Measurements from ENCODE around the gene SLC25A29.

The SLC25A29 gene

GRCh38 chr14:100285021-100285912 is 21.0 kb downstream of the SLC25A29 start (continued):
- TF ChIP-seq ZNF623 (tag by site-specific recombination; IDR thresholded peaks at IDR 0.05) (no peak), SALL2 (tag by site-specific recombination; IDR thresholded peaks at IDR 0.05; ENCODE audit: borderline replicate concordance) (no peak), IKZF3 (tag by site-specific recombination; IDR thresholded peaks at IDR 0.05) (0 out of 2 replicates have a peak, but pooled peaks have one; percentile 14), ZSCAN16 (tag by site-specific recombination; IDR thresholded peaks at IDR 0.05) (0 out of 2 replicates have a peak, but pooled peaks have one; percentile 64), ZNF324 (tag by site-specific recombination; IDR thresholded peaks at IDR 0.05) (peak; percentile 83; the same call in 1 of the 2 replicates), AEBP2 (tag by site-specific recombination; IDR thresholded peaks at IDR 0.05; ENCODE audit: borderline replicate concordance) (no peak), ZNF10 (tag by site-specific recombination; IDR thresholded peaks at IDR 0.05) (no peak), ZNF16 (tag by site-specific recombination; IDR thresholded peaks at IDR 0.05; ENCODE audit: low read depth) (no peak), ZNF629 (tag by site-specific recombination; IDR thresholded peaks at IDR 0.05) (peak; percentile 21; the same call in 1 of the 2 replicates), ZNF133 (tag by site-specific recombination; IDR thresholded peaks at IDR 0.05) (no peak), ZIC2 (tag by site-specific recombination; IDR thresholded peaks at IDR 0.05) (peak; percentile 64), ZNF645 (tag by site-specific recombination; IDR thresholded peaks at IDR 0.05) (no peak), KLF16 (tag by site-specific recombination; IDR thresholded peaks at IDR 0.05) (peak; percentile 86), ZNF148 (tag by site-specific recombination; IDR thresholded peaks at IDR 0.05; ENCODE audit: borderline replicate concordance) (no peak), ZSCAN23 (tag by site-specific recombination; IDR thresholded peaks at IDR 0.05) (peak; percentile 74; the same call in 1 of the 2 replicates), ZNF843 (tag by site-specific recombination; IDR thresholded peaks at IDR 0.05) (0 out of 2 replicates have a peak, but pooled peaks have one; percentile 14), YY2 (tag by site-specific recombination; IDR thresholded peaks at IDR 0.05) (no peak), SCRT1 (tag by site-specific recombination; IDR thresholded peaks at IDR 0.05; ENCODE audit: borderline replicate concordance) (no peak), ZNF292 (tag by site-specific recombination; IDR thresholded peaks at IDR 0.05; ENCODE audit: borderline replicate concordance, low read depth) (no peak), ZNF76 (tag by site-specific recombination; IDR thresholded peaks at IDR 0.05; ENCODE audit: borderline replicate concordance, low read depth) (peak; percentile 71; the same call in 1 of the 2 replicates), HOXC10 (CRISPR knock-in tag; IDR thresholded peaks at IDR 0.05) (no peak), ZNF239 (tag by site-specific recombination; IDR thresholded peaks at IDR 0.05) (peak; percentile 25; the same call in 1 of the 2 replicates), ZNF140 (tag by site-specific recombination; IDR thresholded peaks at IDR 0.05) (no peak), TRIM28 (IDR thresholded peaks at IDR 0.05; ENCODE audit: borderline replicate concordance, low read length) (no peak), ZNF626 (tag by site-specific recombination; IDR thresholded peaks at IDR 0.05) (no peak), OSR2 (tag by site-specific recombination; IDR thresholded peaks at IDR 0.05) (no peak), KLF8 (tag by site-specific recombination; IDR thresholded peaks at IDR 0.05) (peak; percentile 89), ZNF830 (tag by site-specific recombination; IDR thresholded peaks at IDR 0.05; ENCODE audit: low read depth) (no peak), ZFP3 (tag by site-specific recombination; IDR thresholded peaks at IDR 0.05; ENCODE audit: low read depth) (no peak), ZNF23 (tag by site-specific recombination; IDR thresholded peaks at IDR 0.05; ENCODE audit: borderline replicate concordance) (no peak), ZNF558 (tag by site-specific recombination; IDR thresholded peaks at IDR 0.05) (no peak)
- TF ChIP-seq, protein P1, sequence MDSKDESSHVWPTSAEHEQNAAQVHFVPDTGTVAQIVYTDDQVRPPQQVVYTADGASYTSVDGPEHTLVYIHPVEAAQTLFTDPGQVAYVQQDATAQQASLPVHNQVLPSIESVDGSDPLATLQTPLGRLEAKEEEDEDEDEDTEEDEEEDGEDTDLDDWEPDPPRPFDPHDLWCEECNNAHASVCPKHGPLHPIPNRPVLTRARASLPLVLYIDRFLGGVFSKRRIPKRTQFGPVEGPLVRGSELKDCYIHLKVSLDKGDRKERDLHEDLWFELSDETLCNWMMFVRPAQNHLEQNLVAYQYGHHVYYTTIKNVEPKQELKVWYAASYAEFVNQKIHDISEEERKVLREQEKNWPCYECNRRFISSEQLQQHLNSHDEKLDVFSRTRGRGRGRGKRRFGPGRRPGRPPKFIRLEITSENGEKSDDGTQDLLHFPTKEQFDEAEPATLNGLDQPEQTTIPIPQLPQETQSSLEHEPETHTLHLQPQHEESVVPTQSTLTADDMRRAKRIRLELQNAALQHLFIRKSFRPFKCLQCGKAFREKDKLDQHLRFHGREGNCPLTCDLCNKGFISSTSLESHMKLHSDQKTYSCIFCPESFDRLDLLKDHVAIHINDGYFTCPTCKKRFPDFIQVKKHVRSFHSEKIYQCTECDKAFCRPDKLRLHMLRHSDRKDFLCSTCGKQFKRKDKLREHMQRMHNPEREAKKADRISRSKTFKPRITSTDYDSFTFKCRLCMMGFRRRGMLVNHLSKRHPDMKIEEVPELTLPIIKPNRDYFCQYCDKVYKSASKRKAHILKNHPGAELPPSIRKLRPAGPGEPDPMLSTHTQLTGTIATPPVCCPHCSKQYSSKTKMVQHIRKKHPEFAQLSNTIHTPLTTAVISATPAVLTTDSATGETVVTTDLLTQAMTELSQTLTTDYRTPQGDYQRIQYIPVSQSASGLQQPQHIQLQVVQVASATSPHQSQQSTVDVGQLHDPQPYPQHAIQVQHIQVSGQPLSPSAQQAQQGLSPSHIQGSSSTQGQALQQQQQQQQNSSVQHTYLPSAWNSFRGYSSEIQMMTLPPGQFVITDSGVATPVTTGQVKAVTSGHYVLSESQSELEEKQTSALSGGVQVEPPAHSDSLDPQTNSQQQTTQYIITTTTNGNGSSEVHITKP (tag by site-specific recombination; IDR thresholded peaks at IDR 0.05) = 0 out of 2 replicates have a peak, but pooled peaks have one; percentile 26
